ENCODE data around the gene PPEF1.

PPEF1 gene

DNA sequence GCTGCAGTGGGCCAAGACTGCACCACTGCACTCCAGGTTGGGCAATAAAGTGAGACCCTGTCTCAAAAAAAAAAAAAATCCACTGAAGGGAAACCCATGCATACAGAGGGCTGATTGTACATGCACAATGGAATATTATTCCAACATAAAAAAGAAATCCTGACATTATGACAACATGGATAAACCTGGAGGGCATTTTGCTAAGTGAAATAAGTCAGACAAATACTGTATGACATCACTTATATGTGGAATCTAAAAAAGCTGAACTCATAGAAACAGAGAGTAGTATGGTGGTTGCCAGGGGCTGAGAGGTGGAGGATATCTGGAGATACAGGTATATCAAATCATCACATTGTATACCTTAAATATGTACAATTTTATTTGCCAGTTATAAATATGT, 102.2 kb downstream of the PPEF1 start:
- TF ChIP-seq TAF1 (IDR thresholded peaks at IDR 0.05; ENCODE audit: low read depth) (no peak), YY1 (IDR thresholded peaks at IDR 0.05; ENCODE audit: low read depth) (no peak), CEBPB (IDR thresholded peaks at IDR 0.05) (no peak), TCF12 (IDR thresholded peaks at IDR 0.05; ENCODE audit: low read depth) (no peak), NFIC (IDR thresholded peaks at IDR 0.05) (no peak), ZBTB7A (IDR thresholded peaks at IDR 0.05; ENCODE audit: low read depth) (no peak), RAD21 (IDR thresholded peaks at IDR 0.05; ENCODE audit: low read depth) (no peak), EP300 (IDR thresholded peaks at IDR 0.05; ENCODE audit: borderline replicate concordance) (no peak)
- TF ChIP-seq, protein P1, sequence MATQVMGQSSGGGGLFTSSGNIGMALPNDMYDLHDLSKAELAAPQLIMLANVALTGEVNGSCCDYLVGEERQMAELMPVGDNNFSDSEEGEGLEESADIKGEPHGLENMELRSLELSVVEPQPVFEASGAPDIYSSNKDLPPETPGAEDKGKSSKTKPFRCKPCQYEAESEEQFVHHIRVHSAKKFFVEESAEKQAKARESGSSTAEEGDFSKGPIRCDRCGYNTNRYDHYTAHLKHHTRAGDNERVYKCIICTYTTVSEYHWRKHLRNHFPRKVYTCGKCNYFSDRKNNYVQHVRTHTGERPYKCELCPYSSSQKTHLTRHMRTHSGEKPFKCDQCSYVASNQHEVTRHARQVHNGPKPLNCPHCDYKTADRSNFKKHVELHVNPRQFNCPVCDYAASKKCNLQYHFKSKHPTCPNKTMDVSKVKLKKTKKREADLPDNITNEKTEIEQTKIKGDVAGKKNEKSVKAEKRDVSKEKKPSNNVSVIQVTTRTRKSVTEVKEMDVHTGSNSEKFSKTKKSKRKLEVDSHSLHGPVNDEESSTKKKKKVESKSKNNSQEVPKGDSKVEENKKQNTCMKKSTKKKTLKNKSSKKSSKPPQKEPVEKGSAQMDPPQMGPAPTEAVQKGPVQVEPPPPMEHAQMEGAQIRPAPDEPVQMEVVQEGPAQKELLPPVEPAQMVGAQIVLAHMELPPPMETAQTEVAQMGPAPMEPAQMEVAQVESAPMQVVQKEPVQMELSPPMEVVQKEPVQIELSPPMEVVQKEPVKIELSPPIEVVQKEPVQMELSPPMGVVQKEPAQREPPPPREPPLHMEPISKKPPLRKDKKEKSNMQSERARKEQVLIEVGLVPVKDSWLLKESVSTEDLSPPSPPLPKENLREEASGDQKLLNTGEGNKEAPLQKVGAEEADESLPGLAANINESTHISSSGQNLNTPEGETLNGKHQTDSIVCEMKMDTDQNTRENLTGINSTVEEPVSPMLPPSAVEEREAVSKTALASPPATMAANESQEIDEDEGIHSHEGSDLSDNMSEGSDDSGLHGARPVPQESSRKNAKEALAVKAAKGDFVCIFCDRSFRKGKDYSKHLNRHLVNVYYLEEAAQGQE (IDR thresholded peaks at IDR 0.05; ENCODE audit: low read depth) = no peak
- TF ChIP-seq, protein P2, sequence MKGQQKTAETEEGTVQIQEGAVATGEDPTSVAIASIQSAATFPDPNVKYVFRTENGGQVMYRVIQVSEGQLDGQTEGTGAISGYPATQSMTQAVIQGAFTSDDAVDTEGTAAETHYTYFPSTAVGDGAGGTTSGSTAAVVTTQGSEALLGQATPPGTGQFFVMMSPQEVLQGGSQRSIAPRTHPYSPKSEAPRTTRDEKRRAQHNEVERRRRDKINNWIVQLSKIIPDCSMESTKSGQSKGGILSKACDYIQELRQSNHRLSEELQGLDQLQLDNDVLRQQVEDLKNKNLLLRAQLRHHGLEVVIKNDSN (IDR thresholded peaks at IDR 0.05) = no peak

DNA sequence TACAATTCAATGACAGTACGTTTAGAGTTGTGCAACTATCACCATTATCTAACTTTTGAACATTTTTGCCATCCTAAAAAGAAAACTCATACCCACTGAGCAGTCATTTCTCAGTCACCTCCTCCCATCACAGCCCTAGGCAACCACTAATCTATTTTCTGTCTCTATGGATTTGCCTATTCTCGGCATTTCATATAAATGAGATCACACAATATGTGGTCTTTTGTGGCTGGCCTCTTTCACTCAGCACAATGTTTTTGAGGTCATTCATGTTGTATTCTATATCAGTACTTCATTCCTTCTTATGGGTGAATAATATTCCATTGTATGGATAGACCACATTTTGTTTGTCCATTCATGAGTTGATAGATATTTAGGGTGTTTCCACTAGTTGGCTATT, 103.0 kb downstream of the PPEF1 start:
- TF ChIP-seq CREB1 (IDR thresholded peaks at IDR 0.05; ENCODE audit: low read depth) (no peak), ZBTB7A (IDR thresholded peaks at IDR 0.05; ENCODE audit: low read depth) (no peak), RAD21 (IDR thresholded peaks at IDR 0.05; ENCODE audit: low read depth) (no peak), TEAD4 (IDR thresholded peaks at IDR 0.05) (no peak), EP300 (IDR thresholded peaks at IDR 0.05; ENCODE audit: borderline replicate concordance) (no peak), EGR1 (IDR thresholded peaks at IDR 0.05) (no peak), FOXM1 (IDR thresholded peaks at IDR 0.05; ENCODE audit: borderline replicate concordance, low read depth) (no peak), TCF12 (IDR thresholded peaks at IDR 0.05; ENCODE audit: low read depth) (no peak), NFIC (IDR thresholded peaks at IDR 0.05) (no peak), YY1 (IDR thresholded peaks at IDR 0.05; ENCODE audit: low read depth) (no peak), TAF1 (IDR thresholded peaks at IDR 0.05; ENCODE audit: low read depth) (no peak), CEBPB (IDR thresholded peaks at IDR 0.05) (no peak)
- TF ChIP-seq, protein P1 (IDR thresholded peaks at IDR 0.05; ENCODE audit: low read depth) = no peak
- TF ChIP-seq, protein P3, sequence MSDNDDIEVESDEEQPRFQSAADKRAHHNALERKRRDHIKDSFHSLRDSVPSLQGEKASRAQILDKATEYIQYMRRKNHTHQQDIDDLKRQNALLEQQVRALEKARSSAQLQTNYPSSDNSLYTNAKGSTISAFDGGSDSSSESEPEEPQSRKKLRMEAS (IDR thresholded peaks at IDR 0.05) = no peak
- TF ChIP-seq, protein P2 (IDR thresholded peaks at IDR 0.05) = no peak

DNA sequence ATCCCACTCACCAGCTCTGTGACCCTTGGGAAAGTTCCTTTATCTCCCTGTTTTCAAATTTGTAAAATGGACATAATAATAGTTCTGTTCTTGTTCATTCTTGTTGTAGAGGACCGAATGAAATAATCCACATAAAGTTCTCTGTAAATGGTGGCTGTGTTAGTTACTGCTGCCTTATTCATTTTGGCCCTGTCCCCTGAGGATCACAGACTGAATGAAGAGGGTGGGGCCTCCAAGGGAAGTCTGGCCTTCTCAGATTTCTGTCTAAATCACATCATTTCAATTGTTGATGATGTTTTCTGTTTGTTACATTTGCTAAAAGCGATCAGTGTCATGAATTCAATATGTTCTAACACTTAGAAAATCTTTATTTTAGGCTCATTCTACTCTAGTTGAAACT, 117.9 kb downstream of the PPEF1 start:
- TF ChIP-seq YY1 (IDR thresholded peaks at IDR 0.05; ENCODE audit: low read depth) = no peak
- TF ChIP-seq TAF1 (IDR thresholded peaks at IDR 0.05; ENCODE audit: low read depth) = no peak
- TF ChIP-seq TCF12 (IDR thresholded peaks at IDR 0.05; ENCODE audit: low read depth) = no peak
- no peak for TF ChIP-seq CEBPB (IDR thresholded peaks at IDR 0.05)
- TF ChIP-seq, protein P1 (IDR thresholded peaks at IDR 0.05; ENCODE audit: low read depth) = no peak
- TF ChIP-seq EGR1 (IDR thresholded peaks at IDR 0.05) = no peak
- no peak for TF ChIP-seq ZBTB7A (IDR thresholded peaks at IDR 0.05; ENCODE audit: low read depth)
- TF ChIP-seq, protein P2 (IDR thresholded peaks at IDR 0.05) = no peak
- no peak for TF ChIP-seq TEAD4 (IDR thresholded peaks at IDR 0.05)
- no peak for TF ChIP-seq NFIC (IDR thresholded peaks at IDR 0.05)
- no peak for TF ChIP-seq RAD21 (IDR thresholded peaks at IDR 0.05; ENCODE audit: low read depth)
- TF ChIP-seq, protein P3 (IDR thresholded peaks at IDR 0.05) = no peak
- TF ChIP-seq FOXM1 (IDR thresholded peaks at IDR 0.05; ENCODE audit: borderline replicate concordance, low read depth) = no peak
- no peak for TF ChIP-seq EP300 (IDR thresholded peaks at IDR 0.05; ENCODE audit: borderline replicate concordance)
- no peak for TF ChIP-seq CREB1 (IDR thresholded peaks at IDR 0.05; ENCODE audit: low read depth)

DNA sequence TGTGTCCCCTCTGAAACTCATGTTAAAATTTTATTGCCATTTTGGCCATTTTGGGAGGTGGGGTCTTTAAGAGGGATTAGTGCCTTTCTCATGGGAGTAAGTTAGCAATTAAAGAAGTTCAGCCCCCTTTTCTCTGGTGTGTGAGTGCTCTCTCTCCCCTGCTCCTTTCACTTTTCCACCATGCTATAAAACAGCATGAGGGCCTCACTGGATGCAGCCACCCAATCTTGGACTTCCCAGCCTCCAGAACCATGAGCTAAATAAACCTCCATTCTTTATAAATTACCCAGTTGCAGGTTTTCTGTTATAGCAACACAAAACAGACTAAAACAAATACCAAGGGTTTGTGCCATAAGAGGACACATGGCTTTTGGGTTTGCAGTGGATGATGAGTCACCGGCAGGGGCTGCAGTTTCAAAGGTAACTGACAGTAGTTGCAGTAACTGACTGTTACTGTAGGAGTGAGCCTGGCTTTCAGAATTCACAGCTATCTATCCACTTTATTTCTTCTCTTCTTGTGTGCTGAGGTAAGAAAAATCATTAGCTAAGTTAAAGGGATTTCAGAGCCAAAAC, 121.5 kb downstream of the PPEF1 start:
- TF ChIP-seq EP300 (IDR thresholded peaks at IDR 0.05; ENCODE audit: borderline replicate concordance) (no peak), CREB1 (IDR thresholded peaks at IDR 0.05; ENCODE audit: low read depth) (no peak), EGR1 (IDR thresholded peaks at IDR 0.05) (no peak), NFIC (IDR thresholded peaks at IDR 0.05) (no peak), FOXM1 (IDR thresholded peaks at IDR 0.05; ENCODE audit: borderline replicate concordance, low read depth) (no peak), TCF12 (IDR thresholded peaks at IDR 0.05; ENCODE audit: low read depth) (no peak), ZBTB7A (IDR thresholded peaks at IDR 0.05; ENCODE audit: low read depth) (no peak), TAF1 (IDR thresholded peaks at IDR 0.05; ENCODE audit: low read depth) (no peak), YY1 (IDR thresholded peaks at IDR 0.05; ENCODE audit: low read depth) (no peak), CEBPB (IDR thresholded peaks at IDR 0.05) (no peak), RAD21 (IDR thresholded peaks at IDR 0.05; ENCODE audit: low read depth) (no peak), TEAD4 (IDR thresholded peaks at IDR 0.05) (no peak)
- TF ChIP-seq, protein P3 (IDR thresholded peaks at IDR 0.05) = no peak
- TF ChIP-seq, protein P2 (IDR thresholded peaks at IDR 0.05) = no peak
- TF ChIP-seq, protein P1 (IDR thresholded peaks at IDR 0.05; ENCODE audit: low read depth) = no peak

Measured in Ishikawa (cell line).